PC-3 (cell line): ENCODE measurements around the gene RETREG1. TPM values are rescaled to one million over a fixed set of nuclear protein-coding genes. Genes with fewer than 3 reads are reported as not detected.

Experiments
- ATAC-seq: fragments of 200-7000 bp; cut with Tn5 transposase; 2 replicates; pipeline ENCODE4 v1.9.1; 2020; ENCODE audit warnings: mild to moderate bottlenecking, moderate library complexity
- BruUV-seq: library from RNA; stranded (reverse); fragments of 400-500 nt; replicated peaks from 2 replicates; lab custom pipeline; 2021; lab: Mats Ljungman, UMichigan
- CTCF ChIA-PET: fragments of 300-600 bp; sonication (Branson Sonifier 250); formaldehyde crosslinking; loops from one replicate; lab custom pipeline; 2022; ENCODE audit warnings: antibody characterized with exemption; lab: Charles Lee
- POLR2A ChIA-PET: fragments of 300-600 bp; sonication (Branson Sonifier 250); formaldehyde crosslinking; loops from one replicate; lab custom pipeline; 2022; ENCODE audit warnings: antibody characterized with exemption; ENCODE audit not compliant: unreplicated experiment; lab: Charles Lee
- DNase-seq: peaks from one replicate; pipeline ENCODE4 v3.0.0-alpha.2; 2015
- H2AFZ ChIP-seq: fragments of 300-600 bp; sonication (generic); 2 replicates; pipeline ENCODE4 v1.6.0; 2016; ENCODE audit warnings: antibody characterized with exemption, low read length
- H3F3A ChIP-seq: fragments of 300-600 bp; sonication (generic); one replicate; pipeline ENCODE4 v1.6.0; 2017; ENCODE audit warnings: antibody characterized with exemption, low read length, control low read depth, mild to moderate bottlenecking; ENCODE audit not compliant: unreplicated experiment
- H3K27ac ChIP-seq: fragments of 300-600 bp; sonication (generic); 2 replicates; pipeline ENCODE4 v1.5.1; 2016; ENCODE audit warnings: mild to moderate bottlenecking, low read length
- H3K27me3 ChIP-seq: fragments of 300-600 bp; sonication (generic); 2 replicates; pipeline ENCODE4 v1.6.1; 2016; ENCODE audit warnings: low read length, mixed read lengths
- H3K36me3 ChIP-seq: fragments of 300-600 bp; sonication (generic); 2 replicates; pipeline ENCODE4 v1.6.1; 2016; ENCODE audit warnings: low read depth, mixed run types, low read length, mixed read lengths
- H3K4me1 ChIP-seq: fragments of 300-600 bp; sonication (generic); 2 replicates; pipeline ENCODE4 v1.5.1; 2016; ENCODE audit warnings: low read length; ENCODE audit not compliant: insufficient read depth
- H3K4me2 ChIP-seq: fragments of 300-600 bp; sonication (generic); 2 replicates; pipeline ENCODE4 v1.6.0; 2016; ENCODE audit warnings: low read length
- H3K4me3 ChIP-seq: fragments of 300-600 bp; sonication (generic); 2 replicates; pipeline ENCODE4 v1.5.1; 2016; ENCODE audit warnings: mild to moderate bottlenecking, low read length, mixed read lengths
- H3K79me2 ChIP-seq: fragments of 300-600 bp; sonication (generic); 2 replicates; pipeline ENCODE4 v1.6.1; 2017; ENCODE audit warnings: low read length, mixed read lengths
- H3K9ac ChIP-seq: fragments of 300-600 bp; sonication (generic); 2 replicates; pipeline ENCODE4 v1.6.0; 2016; ENCODE audit warnings: mild to moderate bottlenecking, low read length
- H3K9me2 ChIP-seq: fragments of 300-600 bp; sonication (generic); replicated peaks from 2 replicates; pipeline ENCODE4 v1.6.1; 2016; ENCODE audit warnings: mixed run types, low read length, mixed read lengths
- H3K9me3 ChIP-seq: fragments of 300-600 bp; sonication (generic); 2 replicates; pipeline ENCODE4 v1.6.1; 2016; ENCODE audit warnings: low read length, mixed read lengths
- H4K20me1 ChIP-seq: fragments of 300-600 bp; sonication (generic); 2 replicates; pipeline ENCODE4 v1.6.1; 2016; ENCODE audit warnings: low read length, mixed read lengths
- CTCF ChIP-seq: fragments of 300-600 bp; sonication (generic); conservative IDR thresholded peaks from 2 replicates; pipeline ENCODE4 v1.5.1; 2017; ENCODE audit warnings: antibody characterized with exemption, low read depth, mild to moderate bottlenecking, low read length
- EZH2 ChIP-seq: fragments of 300-600 bp; sonication (generic); IDR thresholded peaks from one replicate; pipeline ENCODE4 v1.6.1; 2017; ENCODE audit warnings: antibody characterized with exemption, mild to moderate bottlenecking, low read length; ENCODE audit not compliant: unreplicated experiment
- EZH2phosphoT487 ChIP-seq: fragments of 300-600 bp; sonication (generic); IDR thresholded peaks from 2 replicates; pipeline ENCODE4 v1.6.1; 2018; ENCODE audit warnings: mild to moderate bottlenecking, antibody characterized with exemption, low read length, borderline replicate concordance
- intact Hi-C: fragments of 100-400 bp; cut with micrococcal nuclease; formaldehyde crosslinking; loops from 2 replicates; pipeline ENCODE4 v1.9.0; 2023
- total RNA-seq: library from RNA; depleted of rRNA; stranded (reverse); fragments of >200 nt; gene quantifications from 2 replicates; pipeline ENCODE4 v1.2.3, GENCODE V29; 2014

The RETREG1 gene
- total RNA-seq, 1 experiment from 2014 or later, result 1.7 TPM

- no peaks in the 10 kb centered on the region for H3K27me3 ChIP-seq
- H3K9me3 ChIP-seq, result no peaks in the 10 kb centered on the region
- no peak for DNase-seq
- H2AFZ ChIP-seq, result no peak overlapping the region
- TF ChIP-seq EZH2phosphoT487, result no peak
- no peak for TF ChIP-seq EZH2
- TF ChIP-seq CTCF, result no peak
- H4K20me1 ChIP-seq, result no peaks in the 10 kb centered on the region
- H3K79me2 ChIP-seq, result no peaks in the 10 kb centered on the region
- no peak overlapping the region for H3K27ac ChIP-seq
- BruUV-seq, result no TSS peak
- no peak for ATAC-seq
- no peak overlapping the region for H3K9ac ChIP-seq
- H3K4me3 ChIP-seq, result no peak overlapping the region
- POLR2A ChIA-PET, result no interaction called here
- intact Hi-C loops, result no loop called here
- CTCF ChIA-PET, result no interaction called here
- H3F3A ChIP-seq, result no peaks in the 10 kb centered on the region
- peaks cover 12% of the 10 kb centered on the region for H3K4me1 ChIP-seq
- H3K4me2 ChIP-seq, result no peak overlapping the region
- no peaks in the 10 kb centered on the region for H3K9me2 ChIP-seq
- H3K36me3 ChIP-seq, result no peaks in the 10 kb centered on the region
These were observed 110.9 kb downstream of the RETREG1 start for GRCh38 chr5:16505904-16506303.

- Histone ChIP-seq H4K20me1 (no peaks in the 10 kb centered on the region), H3K27me3 (no peaks in the 10 kb centered on the region), H3K4me2 (no peak overlapping the region), H3K27ac (no peak overlapping the region), H3K4me1 (peaks cover 12% of the 10 kb centered on the region), H2AFZ (no peak overlapping the region), H3K36me3 (no peaks in the 10 kb centered on the region), H3K9ac (no peak overlapping the region), H3F3A (no peaks in the 10 kb centered on the region), H3K79me2 (no peaks in the 10 kb centered on the region), H3K9me2 (no peaks in the 10 kb centered on the region), H3K4me3 (no peak overlapping the region), H3K9me3 (no peaks in the 10 kb centered on the region)
- no TSS peak for BruUV-seq
- DNase-seq, result no peak
- TF ChIP-seq CTCF (no peak), EZH2phosphoT487 (no peak), EZH2 (no peak)
- intact Hi-C loops, result no loop called here
- ChIA-PET CTCF (no interaction called here), POLR2A (no interaction called here)
- ATAC-seq, result no peak
These were observed 111.5 kb downstream of the RETREG1 start for GRCh38 chr5:16505140-16505891.

GRCh38 chr5:16504571-16504970, 112.2 kb downstream of the RETREG1 start:
- no peaks in the 10 kb centered on the region for H3K27me3 ChIP-seq
- no peak overlapping the region for H3K4me3 ChIP-seq
- ChIA-PET CTCF (no interaction called here), POLR2A (no interaction called here)
- H3K9me2 ChIP-seq, result no peaks in the 10 kb centered on the region
- H3F3A ChIP-seq, result no peaks in the 10 kb centered on the region
- peaks cover 12% of the 10 kb centered on the region for H3K4me1 ChIP-seq
- no peak overlapping the region for H2AFZ ChIP-seq
- H3K4me2 ChIP-seq, result no peak overlapping the region
- DNase-seq (no peak), ATAC-seq (no peak)
- no peak overlapping the region for H3K9ac ChIP-seq
- no peaks in the 10 kb centered on the region for H3K79me2 ChIP-seq
- no peaks in the 10 kb centered on the region for H4K20me1 ChIP-seq
- intact Hi-C loops, result no loop called here
- no peak overlapping the region for H3K27ac ChIP-seq
- no peak for TF ChIP-seq EZH2
- no peak for TF ChIP-seq EZH2phosphoT487
- no peak for TF ChIP-seq CTCF
- H3K9me3 ChIP-seq, result no peaks in the 10 kb centered on the region
- no TSS peak for BruUV-seq
- H3K36me3 ChIP-seq, result no peaks in the 10 kb centered on the region
